ENCODE data around the gene KCNJ4.

KCNJ4 gene

GRCh38 chr22:38435965-38436364 lies 19.0 kb downstream of the KCNJ4 start:
- no CpG with 5 or more reads among the region's 4 CpGs for WGBS (ENCODE audit: extremely low coverage, insufficient coverage, insufficient read length)
- Histone ChIP-seq H3K27ac (ENCODE audit: low read depth, low read length) (no peak overlapping the region), H3K9me3 (ENCODE audit: insufficient read depth, low read depth, low read length) (no peaks in the 10 kb centered on the region), H3K4me3 (ENCODE audit: low read depth, low read length) (no peak overlapping the region), H3K4me2 (ENCODE audit: low read length) (no peak overlapping the region), H3K14ac (ENCODE audit: low read length) (no peak overlapping the region), H2AFZ (ENCODE audit: insufficient read depth, low read length, poor library complexity) (no peak overlapping the region), H4K8ac (ENCODE audit: low read depth, low read length) (no peak overlapping the region), H2BK5ac (ENCODE audit: low read depth, low read length, poor library complexity) (no peak overlapping the region), H2BK120ac (ENCODE audit: insufficient read depth, low read length, poor library complexity) (no peak overlapping the region), H3K18ac (ENCODE audit: low read length) (no peak overlapping the region), H4K12ac (ENCODE audit: low read depth, low read length) (no peak overlapping the region), H3K23ac (ENCODE audit: low read length) (no peak overlapping the region), H3K27me3 (ENCODE audit: insufficient read depth, low read length) (no peaks in the 10 kb centered on the region), H3K36me3 (ENCODE audit: control insufficient read depth in 1 of 2, insufficient read depth in 2 of 2, low read length in 2 of 2) (no peaks in the 10 kb centered on the region), H3K4me1 (ENCODE audit: control insufficient read depth in 1 of 2, insufficient read depth in 2 of 2, low read length in 2 of 2) (no peaks in the 10 kb centered on the region), H3K9ac (ENCODE audit: low read length) (no peak overlapping the region), H2AK5ac (ENCODE audit: low read length) (no peak overlapping the region), H4K91ac (ENCODE audit: low read depth, low read length) (no peak overlapping the region), H3K4ac (ENCODE audit: low read depth, low read length) (no peak overlapping the region), H3K79me1 (ENCODE audit: low read length) (no peaks in the 10 kb centered on the region), H3K79me2 (ENCODE audit: control insufficient read depth, insufficient read depth, low read length, poor library complexity) (no peaks in the 10 kb centered on the region), H2BK12ac (ENCODE audit: low read length) (no peak overlapping the region)
- no peak for DNase-seq

GRCh38 chr22:38435010-38435409 lies 20.0 kb downstream of the KCNJ4 start:
- no peak overlapping the region for H3K9ac ChIP-seq (ENCODE audit: low read length)
- no peak overlapping the region for H3K4ac ChIP-seq (ENCODE audit: low read depth, low read length)
- H3K4me1 ChIP-seq (ENCODE audit: control insufficient read depth in 1 of 2, insufficient read depth in 2 of 2, low read length in 2 of 2), result no peaks in the 10 kb centered on the region
- H3K9me3 ChIP-seq (ENCODE audit: insufficient read depth, low read depth, low read length), result no peaks in the 10 kb centered on the region
- H3K79me2 ChIP-seq (ENCODE audit: control insufficient read depth, insufficient read depth, low read length, poor library complexity), result no peaks in the 10 kb centered on the region
- DNase-seq, result no peak
- no peak overlapping the region for H3K4me2 ChIP-seq (ENCODE audit: low read length)
- H2BK120ac ChIP-seq (ENCODE audit: insufficient read depth, low read length, poor library complexity), result no peak overlapping the region
- no peaks in the 10 kb centered on the region for H3K79me1 ChIP-seq (ENCODE audit: low read length)
- no peaks in the 10 kb centered on the region for H3K27me3 ChIP-seq (ENCODE audit: insufficient read depth, low read length)
- no peak overlapping the region for H4K8ac ChIP-seq (ENCODE audit: low read depth, low read length)
- H3K18ac ChIP-seq (ENCODE audit: low read length), result no peak overlapping the region
- no peak overlapping the region for H3K14ac ChIP-seq (ENCODE audit: low read length)
- no peak overlapping the region for H4K12ac ChIP-seq (ENCODE audit: low read depth, low read length)
- no peak overlapping the region for H2AFZ ChIP-seq (ENCODE audit: insufficient read depth, low read length, poor library complexity)
- H4K91ac ChIP-seq (ENCODE audit: low read depth, low read length), result no peak overlapping the region
- no peaks in the 10 kb centered on the region for H3K36me3 ChIP-seq (ENCODE audit: control insufficient read depth in 1 of 2, insufficient read depth in 2 of 2, low read length in 2 of 2)
- H2AK5ac ChIP-seq (ENCODE audit: low read length), result no peak overlapping the region
- H3K4me3 ChIP-seq (ENCODE audit: low read depth, low read length), result no peak overlapping the region
- no CpG with 5 or more reads among the region's 4 CpGs for WGBS (ENCODE audit: extremely low coverage, insufficient coverage, insufficient read length)
- H2BK5ac ChIP-seq (ENCODE audit: low read depth, low read length, poor library complexity), result no peak overlapping the region
- H3K23ac ChIP-seq (ENCODE audit: low read length), result no peak overlapping the region
- no peak overlapping the region for H3K27ac ChIP-seq (ENCODE audit: low read depth, low read length)
- H2BK12ac ChIP-seq (ENCODE audit: low read length), result no peak overlapping the region

GRCh38 chr22:38433871-38434270 lies 21.1 kb downstream of the KCNJ4 start:
- H3K36me3 ChIP-seq (ENCODE audit: control insufficient read depth in 1 of 2, insufficient read depth in 2 of 2, low read length in 2 of 2), result no peaks in the 10 kb centered on the region
- no peak overlapping the region for H3K4me2 ChIP-seq (ENCODE audit: low read length)
- no peak overlapping the region for H4K91ac ChIP-seq (ENCODE audit: low read depth, low read length)
- H2AFZ ChIP-seq (ENCODE audit: insufficient read depth, low read length, poor library complexity), result no peak overlapping the region
- no peak overlapping the region for H3K4ac ChIP-seq (ENCODE audit: low read depth, low read length)
- no peaks in the 10 kb centered on the region for H3K9me3 ChIP-seq (ENCODE audit: insufficient read depth, low read depth, low read length)
- H3K23ac ChIP-seq (ENCODE audit: low read length), result no peak overlapping the region
- H2AK5ac ChIP-seq (ENCODE audit: low read length), result no peak overlapping the region
- no peak overlapping the region for H4K12ac ChIP-seq (ENCODE audit: low read depth, low read length)
- no peak overlapping the region for H3K9ac ChIP-seq (ENCODE audit: low read length)
- no peak overlapping the region for H3K27ac ChIP-seq (ENCODE audit: low read depth, low read length)
- H2BK12ac ChIP-seq (ENCODE audit: low read length), result no peak overlapping the region
- no CpG with 5 or more reads among the region's 8 CpGs for WGBS (ENCODE audit: extremely low coverage, insufficient coverage, insufficient read length)
- no peak overlapping the region for H4K8ac ChIP-seq (ENCODE audit: low read depth, low read length)
- H2BK5ac ChIP-seq (ENCODE audit: low read depth, low read length, poor library complexity), result no peak overlapping the region
- DNase-seq, result no peak
- no peak overlapping the region for H3K18ac ChIP-seq (ENCODE audit: low read length)
- no peak overlapping the region for H2BK120ac ChIP-seq (ENCODE audit: insufficient read depth, low read length, poor library complexity)
- H3K27me3 ChIP-seq (ENCODE audit: insufficient read depth, low read length), result no peaks in the 10 kb centered on the region
- H3K4me3 ChIP-seq (ENCODE audit: low read depth, low read length), result no peak overlapping the region
- no peaks in the 10 kb centered on the region for H3K4me1 ChIP-seq (ENCODE audit: control insufficient read depth in 1 of 2, insufficient read depth in 2 of 2, low read length in 2 of 2)
- H3K14ac ChIP-seq (ENCODE audit: low read length), result no peak overlapping the region
- H3K79me2 ChIP-seq (ENCODE audit: control insufficient read depth, insufficient read depth, low read length, poor library complexity), result no peaks in the 10 kb centered on the region
- H3K79me1 ChIP-seq (ENCODE audit: low read length), result no peaks in the 10 kb centered on the region

DNA sequence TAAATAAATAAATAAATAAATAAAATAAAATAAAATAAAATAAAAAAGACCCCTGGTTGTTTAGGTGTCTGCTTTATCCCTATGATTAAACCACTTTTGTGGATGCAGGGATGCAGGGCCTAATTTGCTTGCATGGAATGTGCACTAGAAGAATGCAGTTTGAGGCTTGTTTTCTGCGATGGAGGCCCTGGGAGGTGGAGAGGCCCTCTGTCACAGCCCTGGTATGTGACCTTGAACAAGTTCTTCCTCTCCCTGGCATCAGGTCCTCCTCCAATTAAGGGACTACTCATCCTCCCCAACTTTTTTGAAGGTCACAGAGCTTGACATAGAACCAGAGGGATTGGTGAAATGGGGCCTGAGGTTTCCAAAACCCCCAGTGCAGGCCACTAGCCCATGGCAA lies 22.7 kb downstream of the KCNJ4 start:
- Histone ChIP-seq H4K12ac (ENCODE audit: low read depth, low read length) (no peak overlapping the region), H3K14ac (ENCODE audit: low read length) (no peak overlapping the region), H3K4me1 (ENCODE audit: control insufficient read depth in 1 of 2, insufficient read depth in 2 of 2, low read length in 2 of 2) (no peaks in the 10 kb centered on the region), H2BK120ac (ENCODE audit: insufficient read depth, low read length, poor library complexity) (no peak overlapping the region), H3K4me3 (ENCODE audit: low read depth, low read length) (no peak overlapping the region), H3K79me2 (ENCODE audit: control insufficient read depth, insufficient read depth, low read length, poor library complexity) (no peaks in the 10 kb centered on the region), H4K8ac (ENCODE audit: low read depth, low read length) (no peak overlapping the region), H3K27ac (ENCODE audit: low read depth, low read length) (no peak overlapping the region), H3K9me3 (ENCODE audit: insufficient read depth, low read depth, low read length) (no peaks in the 10 kb centered on the region), H3K4ac (ENCODE audit: low read depth, low read length) (no peak overlapping the region), H2BK12ac (ENCODE audit: low read length) (no peak overlapping the region), H2AFZ (ENCODE audit: insufficient read depth, low read length, poor library complexity) (no peak overlapping the region), H3K23ac (ENCODE audit: low read length) (no peak overlapping the region), H2AK5ac (ENCODE audit: low read length) (no peak overlapping the region), H2BK5ac (ENCODE audit: low read depth, low read length, poor library complexity) (no peak overlapping the region), H3K18ac (ENCODE audit: low read length) (no peak overlapping the region), H3K79me1 (ENCODE audit: low read length) (no peaks in the 10 kb centered on the region), H3K9ac (ENCODE audit: low read length) (no peak overlapping the region), H3K27me3 (ENCODE audit: insufficient read depth, low read length) (no peaks in the 10 kb centered on the region), H4K91ac (ENCODE audit: low read depth, low read length) (no peak overlapping the region), H3K4me2 (ENCODE audit: low read length) (no peak overlapping the region), H3K36me3 (ENCODE audit: control insufficient read depth in 1 of 2, insufficient read depth in 2 of 2, low read length in 2 of 2) (no peaks in the 10 kb centered on the region)
- no CpG with 5 or more reads among the region's 1 CpG for WGBS (ENCODE audit: extremely low coverage, insufficient coverage, insufficient read length)
- DNase-seq, result no peak

Measured in trophoblast cell (in vitro differentiated cells and primary cell).